Measurements from ENCODE around the gene CCNQ. TPM values are rescaled to one million over a fixed set of nuclear protein-coding genes. Genes with fewer than 3 reads are reported as not detected.

Gene CCNQ
- total RNA-seq, 1 donor from 2014 or later, result 15.2 TPM

GRCh38 chrX:153549231-153549630 lies 49.7 kb downstream of the CCNQ start:
- Histone ChIP-seq H3K9ac (no peak overlapping the region), H4K20me1 (ENCODE audit: low read depth) (no peaks in the 10 kb centered on the region), H3F3A (ENCODE audit: low read depth) (no peaks in the 10 kb centered on the region), H3K27ac (no peak overlapping the region), H2AFZ (replicated peaks) (no peak overlapping the region), H3K4me3 (no peak overlapping the region), H3K27me3 (no peaks in the 10 kb centered on the region), H3K79me2 (ENCODE audit: low read depth) (no peaks in the 10 kb centered on the region), H3K36me3 (no peaks in the 10 kb centered on the region), H3K4me1 (no peaks in the 10 kb centered on the region), H3K9me3 (ENCODE audit: low read depth) (no peaks in the 10 kb centered on the region), H3K4me2 (no peak overlapping the region)
- Mint-ChIP-seq H3K36me3 (no peaks in the 10 kb centered on the region), H3K4me1 (peaks cover 4% of the 10 kb centered on the region), H3K4me3 (no peak overlapping the region), H3K27me3 (ENCODE audit: insufficient read depth, low read depth) (peaks cover 4% of the 10 kb centered on the region), H3K27ac (no peak overlapping the region), H3K9me3 (peaks cover 30% of the 10 kb centered on the region)
- TF ChIP-seq EZH2phosphoT487 (IDR thresholded peaks at IDR 0.05) (no peak), EZH2 (IDR thresholded peaks at IDR 0.05) (no peak)
- TF ChIP-seq, protein P1, sequence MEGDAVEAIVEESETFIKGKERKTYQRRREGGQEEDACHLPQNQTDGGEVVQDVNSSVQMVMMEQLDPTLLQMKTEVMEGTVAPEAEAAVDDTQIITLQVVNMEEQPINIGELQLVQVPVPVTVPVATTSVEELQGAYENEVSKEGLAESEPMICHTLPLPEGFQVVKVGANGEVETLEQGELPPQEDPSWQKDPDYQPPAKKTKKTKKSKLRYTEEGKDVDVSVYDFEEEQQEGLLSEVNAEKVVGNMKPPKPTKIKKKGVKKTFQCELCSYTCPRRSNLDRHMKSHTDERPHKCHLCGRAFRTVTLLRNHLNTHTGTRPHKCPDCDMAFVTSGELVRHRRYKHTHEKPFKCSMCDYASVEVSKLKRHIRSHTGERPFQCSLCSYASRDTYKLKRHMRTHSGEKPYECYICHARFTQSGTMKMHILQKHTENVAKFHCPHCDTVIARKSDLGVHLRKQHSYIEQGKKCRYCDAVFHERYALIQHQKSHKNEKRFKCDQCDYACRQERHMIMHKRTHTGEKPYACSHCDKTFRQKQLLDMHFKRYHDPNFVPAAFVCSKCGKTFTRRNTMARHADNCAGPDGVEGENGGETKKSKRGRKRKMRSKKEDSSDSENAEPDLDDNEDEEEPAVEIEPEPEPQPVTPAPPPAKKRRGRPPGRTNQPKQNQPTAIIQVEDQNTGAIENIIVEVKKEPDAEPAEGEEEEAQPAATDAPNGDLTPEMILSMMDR (IDR thresholded peaks at IDR 0.05), result no peak
- no peak for DNase-seq (ENCODE audit: low spot score)

GRCh38 chrX:153547195-153547594 lies 51.7 kb downstream of the CCNQ start:
- Mint-ChIP-seq H3K9me3 (peaks cover 21% of the 10 kb centered on the region), H3K27me3 (ENCODE audit: insufficient read depth, low read depth) (peaks cover 4% of the 10 kb centered on the region), H3K4me1 (peaks cover 4% of the 10 kb centered on the region), H3K27ac (no peak overlapping the region), H3K36me3 (no peaks in the 10 kb centered on the region), H3K4me3 (no peak overlapping the region)
- Histone ChIP-seq H3K79me2 (ENCODE audit: low read depth) (no peaks in the 10 kb centered on the region), H3K27me3 (no peaks in the 10 kb centered on the region), H3K4me3 (no peak overlapping the region), H2AFZ (replicated peaks) (no peak overlapping the region), H4K20me1 (ENCODE audit: low read depth) (no peaks in the 10 kb centered on the region), H3F3A (ENCODE audit: low read depth) (no peaks in the 10 kb centered on the region), H3K9me3 (ENCODE audit: low read depth) (no peaks in the 10 kb centered on the region), H3K4me1 (no peaks in the 10 kb centered on the region), H3K36me3 (no peaks in the 10 kb centered on the region), H3K9ac (no peak overlapping the region), H3K27ac (no peak overlapping the region), H3K4me2 (no peak overlapping the region)
- no peak for DNase-seq (ENCODE audit: low spot score)
- TF ChIP-seq EZH2 (IDR thresholded peaks at IDR 0.05) (no peak), EZH2phosphoT487 (IDR thresholded peaks at IDR 0.05) (no peak)
- TF ChIP-seq, protein P1 (IDR thresholded peaks at IDR 0.05), result no peak

DNA sequence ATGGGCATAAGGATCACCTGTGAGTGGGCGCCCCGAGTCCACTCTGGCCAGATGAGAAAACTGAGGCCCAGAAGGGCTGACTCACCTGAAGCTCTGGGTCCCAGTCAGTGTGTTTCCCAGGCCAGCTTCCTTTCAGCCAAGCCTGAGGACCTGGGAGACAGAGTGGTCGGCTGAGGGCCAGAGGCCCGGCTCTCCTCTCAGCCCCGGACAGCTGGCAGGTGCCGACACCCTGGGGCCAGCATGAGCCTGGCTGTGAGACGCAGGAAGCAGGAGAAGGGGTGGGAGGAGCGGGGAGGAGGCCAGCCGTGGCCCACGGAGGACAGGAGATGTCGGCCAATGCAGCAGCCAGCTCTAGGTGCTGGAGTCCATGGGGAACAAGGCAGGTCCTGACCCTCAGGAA lies 52.6 kb downstream of the CCNQ start:
- H3K27me3 Mint-ChIP-seq (ENCODE audit: insufficient read depth, low read depth), result peaks cover 4% of the 10 kb centered on the region
- no peak overlapping the region for H3K4me3 Mint-ChIP-seq
- H3K4me1 ChIP-seq, result no peaks in the 10 kb centered on the region
- H3K4me1 Mint-ChIP-seq, result peaks cover 4% of the 10 kb centered on the region
- no peak overlapping the region for H2AFZ ChIP-seq (replicated peaks)
- H3K79me2 ChIP-seq (ENCODE audit: low read depth), result no peaks in the 10 kb centered on the region
- H3K36me3 ChIP-seq, result no peaks in the 10 kb centered on the region
- H4K20me1 ChIP-seq (ENCODE audit: low read depth), result no peaks in the 10 kb centered on the region
- no peaks in the 10 kb centered on the region for H3K9me3 ChIP-seq (ENCODE audit: low read depth)
- H3K36me3 Mint-ChIP-seq, result no peaks in the 10 kb centered on the region
- H3K9me3 Mint-ChIP-seq, result peaks cover 22% of the 10 kb centered on the region
- no peak for TF ChIP-seq EZH2 (IDR thresholded peaks at IDR 0.05)
- TF ChIP-seq EZH2phosphoT487 (IDR thresholded peaks at IDR 0.05), result no peak
- TF ChIP-seq, protein P1 (IDR thresholded peaks at IDR 0.05), result no peak
- H3K27me3 ChIP-seq, result no peaks in the 10 kb centered on the region
- no peak overlapping the region for H3K4me3 ChIP-seq
- H3K27ac Mint-ChIP-seq, result no peak overlapping the region
- DNase-seq (ENCODE audit: low spot score), result no peak
- H3K4me2 ChIP-seq, result no peak overlapping the region
- H3K27ac ChIP-seq, result no peak overlapping the region
- H3K9ac ChIP-seq, result no peak overlapping the region
- no peaks in the 10 kb centered on the region for H3F3A ChIP-seq (ENCODE audit: low read depth)

Data from neural progenitor cell (in vitro differentiated cells).